Activated CD4-positive, alpha-beta T cell treated with anti-CD3 and anti-CD28 coated beads, Interleukin-10, Interleukin-2, amounts not matched to agents 100 ng/mL and 50 ng/mL, durations not matched to agents 16 hours and 8 hours (primary cell): Measurements from ENCODE around the gene HYAL3.
"Not testable (repeated sequence)": the region's sequence is repeated elsewhere in the genome, so short reads cannot be mapped to it uniquely, and the experiment has no call there.

ENCODE experiments used
- DNase-seq: peaks from one replicate; pipeline ENCODE4 v3.0.0-alpha.2; 2020

HYAL3 gene

GRCh38 chr3:50254577-50255250 is 44.5 kb downstream of the HYAL3 start:
- DNase-seq: no peak

- peak; percentile 57 for DNase-seq
Observed at GRCh38 chr3:50251220-50251619, 48.0 kb downstream of the HYAL3 start.

- no peak for DNase-seq
Observed at GRCh38 chr3:50250514-50250913, 48.7 kb downstream of the HYAL3 start.

GRCh38 chr3:50249457-50249856 is 49.7 kb downstream of the HYAL3 start:
- no peak for DNase-seq

GRCh38 chr3:50248387-50248786 is 50.8 kb downstream of the HYAL3 start:
- DNase-seq: no peak

GRCh38 chr3:50246517-50246954 is 52.7 kb downstream of the HYAL3 start:
- DNase-seq: peak; percentile 93

- DNase-seq: peak; percentile 93
Observed at GRCh38 chr3:50245831-50246516, 53.2 kb downstream of the HYAL3 start.

GRCh38 chr3:50245251-50245745 is 53.9 kb downstream of the HYAL3 start:
- DNase-seq: no peak

- DNase-seq: not testable (repeated sequence)
Observed at GRCh38 chr3:50244813-50245212, 54.4 kb downstream of the HYAL3 start.

- no peak for DNase-seq
Observed at GRCh38 chr3:50243543-50243895, 55.7 kb downstream of the HYAL3 start.

- DNase-seq: peak; percentile 61
Observed at GRCh38 chr3:50242851-50243542, 56.2 kb downstream of the HYAL3 start.
